ENCODE measurements around the gene DNAJC11. TPM values are rescaled to one million over a fixed set of nuclear protein-coding genes. Genes with fewer than 3 reads are reported as not detected.
A peak's percentile ranks its signal among the peaks of the same experiment; 100 is the strongest.
"Not testable (repeated sequence)": the region's sequence is repeated elsewhere in the genome, so short reads cannot be mapped to it uniquely, and the experiment has no call there.

The DNAJC11 gene
- total RNA-seq, 1 experiment from 2014 or later = 75.8 TPM

DNA sequence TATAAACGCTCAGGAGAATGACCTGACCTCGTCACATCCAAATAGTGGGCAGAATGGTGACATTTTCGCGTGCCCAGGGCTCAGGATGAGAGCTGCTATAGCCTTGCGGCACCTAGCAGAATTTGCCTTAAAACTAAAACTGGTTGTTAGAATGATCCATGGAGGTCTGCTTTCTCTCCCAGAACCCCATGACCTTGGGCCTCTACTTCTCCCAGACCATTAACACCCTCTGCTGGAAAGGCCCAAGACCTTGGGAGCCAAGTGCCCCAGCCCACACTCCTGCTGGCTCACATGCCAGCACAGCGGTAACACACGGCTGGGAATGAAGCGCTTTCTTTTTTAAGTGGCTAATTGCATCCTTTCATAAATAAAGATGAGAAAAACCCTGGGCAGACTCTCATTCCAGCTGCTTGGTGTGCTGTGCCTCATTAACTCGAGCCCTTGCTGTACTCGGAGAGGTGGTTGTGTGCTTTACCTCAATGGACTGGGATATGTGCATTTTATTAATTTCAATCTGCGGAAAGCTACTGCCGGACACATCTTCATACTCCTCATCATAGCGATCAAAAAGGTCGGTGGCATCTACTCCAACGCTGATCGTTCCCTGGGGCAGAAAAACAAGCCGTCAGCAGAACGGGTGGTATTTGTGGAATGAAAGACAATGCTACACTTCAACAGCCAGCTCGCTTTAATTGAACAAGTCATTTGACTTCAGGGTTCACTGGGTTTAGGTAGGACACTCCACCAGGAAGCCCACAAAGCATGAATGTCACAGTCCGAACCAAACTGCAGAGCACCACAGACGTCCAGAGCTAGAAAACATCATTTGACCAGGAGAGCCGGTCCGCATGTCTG is 48.0 kb downstream of the DNAJC11 start:
- Histone ChIP-seq H3K27me3 (ENCODE audit: control insufficient read depth, insufficient read depth, low read length) (no peaks in the 10 kb centered on the region), H3K36me3 (replicated peaks; ENCODE audit: control insufficient read depth, insufficient read depth, low read length) (peaks cover 23% of the 10 kb centered on the region), H3K4me3 (ENCODE audit: insufficient read depth, low read depth, low read length) (no peak overlapping the region)
- DNase-seq = no peak

DNA sequence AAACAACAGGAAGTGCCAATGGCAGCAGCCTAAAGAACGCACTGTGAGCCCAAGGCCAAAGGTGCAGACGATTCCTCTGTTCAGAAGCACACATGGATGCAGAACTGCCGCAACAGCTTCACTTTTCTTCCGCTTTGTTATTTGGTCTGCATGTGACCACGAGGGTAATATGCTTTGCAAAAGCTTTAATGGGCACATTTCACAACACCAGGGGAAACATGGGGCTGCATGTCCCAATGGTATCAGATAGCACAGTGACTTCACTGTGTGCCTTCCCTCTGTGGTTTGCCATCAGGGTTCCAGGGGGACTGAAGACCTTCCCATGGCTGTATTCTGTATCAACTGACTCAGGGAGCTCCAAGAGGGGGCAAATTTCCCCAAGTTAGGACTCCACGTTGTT is 48.6 kb downstream of the DNAJC11 start:
- no peaks in the 10 kb centered on the region for H3K27me3 ChIP-seq (ENCODE audit: control insufficient read depth, insufficient read depth, low read length)
- H3K36me3 ChIP-seq (replicated peaks; ENCODE audit: control insufficient read depth, insufficient read depth, low read length) = peaks cover 23% of the 10 kb centered on the region
- H3K4me3 ChIP-seq (ENCODE audit: insufficient read depth, low read depth, low read length) = no peak overlapping the region
- peak; percentile 15 for DNase-seq

- Histone ChIP-seq H3K27me3 (ENCODE audit: control insufficient read depth, insufficient read depth, low read length) (no peaks in the 10 kb centered on the region), H3K4me3 (ENCODE audit: insufficient read depth, low read depth, low read length) (no peak overlapping the region), H3K36me3 (replicated peaks; ENCODE audit: control insufficient read depth, insufficient read depth, low read length) (peaks cover 21% of the 10 kb centered on the region)
- DNase-seq = peak; percentile 48
Measured at GRCh38 chr1:6651909-6652308, 49.7 kb downstream of the DNAJC11 start.

GRCh38 chr1:6648556-6648955 is 53.1 kb downstream of the DNAJC11 start:
- H3K27me3 ChIP-seq (ENCODE audit: control insufficient read depth, insufficient read depth, low read length) = no peaks in the 10 kb centered on the region
- DNase-seq = peak; percentile 14
- peaks cover 37% of the 10 kb centered on the region for H3K36me3 ChIP-seq (replicated peaks; ENCODE audit: control insufficient read depth, insufficient read depth, low read length)
- no peak overlapping the region for H3K4me3 ChIP-seq (ENCODE audit: insufficient read depth, low read depth, low read length)

DNA sequence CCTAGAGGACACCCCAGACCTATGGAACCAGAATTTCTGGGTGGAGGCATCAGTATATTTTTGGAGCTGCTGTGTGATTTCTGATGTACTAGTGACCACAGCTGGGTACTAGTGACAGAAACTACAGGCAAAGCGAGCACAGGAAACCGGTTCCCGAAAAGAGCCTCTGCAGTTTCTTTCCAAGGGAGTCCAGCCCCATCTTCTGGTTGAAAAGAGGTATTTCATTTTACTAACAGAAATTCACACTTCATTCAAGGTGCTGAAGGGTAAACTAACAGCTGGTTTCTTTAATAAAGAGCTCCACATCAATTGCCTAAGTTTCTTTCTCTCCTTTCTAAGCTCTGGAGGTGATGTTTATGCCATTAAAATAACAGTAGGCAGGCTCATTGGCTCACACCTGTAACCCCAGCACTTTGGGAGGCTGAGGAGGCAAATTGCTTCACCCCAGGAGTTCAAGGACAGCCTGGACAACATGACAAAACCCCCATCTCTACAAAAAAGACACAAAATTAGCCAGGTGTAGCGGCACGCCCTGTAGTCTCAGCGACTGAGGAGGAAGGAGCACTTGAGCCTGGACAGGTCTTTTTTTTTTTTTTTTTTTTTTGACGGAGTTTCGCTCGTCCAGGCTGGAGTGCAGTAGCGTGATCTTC is 55.0 kb downstream of the DNAJC11 start:
- peak; percentile 83 for DNase-seq
- no peak overlapping the region for H3K4me3 ChIP-seq (ENCODE audit: insufficient read depth, low read depth, low read length)
- no peaks in the 10 kb centered on the region for H3K27me3 ChIP-seq (ENCODE audit: control insufficient read depth, insufficient read depth, low read length)
- H3K36me3 ChIP-seq (replicated peaks; ENCODE audit: control insufficient read depth, insufficient read depth, low read length) = peaks cover 40% of the 10 kb centered on the region

- Histone ChIP-seq H3K4me3 (ENCODE audit: insufficient read depth, low read depth, low read length) (no peak overlapping the region), H3K36me3 (replicated peaks; ENCODE audit: control insufficient read depth, insufficient read depth, low read length) (peaks cover 38% of the 10 kb centered on the region), H3K27me3 (ENCODE audit: control insufficient read depth, insufficient read depth, low read length) (no peaks in the 10 kb centered on the region)
- DNase-seq = no peak
Measured at GRCh38 chr1:6645018-6645417, 56.6 kb downstream of the DNAJC11 start.

- DNase-seq; H3K27me3 ChIP-seq (ENCODE audit: control insufficient read depth, insufficient read depth, low read length); H3K4me3 ChIP-seq (ENCODE audit: insufficient read depth, low read depth, low read length): not testable (repeated sequence)
- H3K36me3 ChIP-seq (replicated peaks; ENCODE audit: control insufficient read depth, insufficient read depth, low read length) = peaks cover 63% of the 10 kb centered on the region
Measured at GRCh38 chr1:6640867-6641266, 60.7 kb downstream of the DNAJC11 start.

DNA sequence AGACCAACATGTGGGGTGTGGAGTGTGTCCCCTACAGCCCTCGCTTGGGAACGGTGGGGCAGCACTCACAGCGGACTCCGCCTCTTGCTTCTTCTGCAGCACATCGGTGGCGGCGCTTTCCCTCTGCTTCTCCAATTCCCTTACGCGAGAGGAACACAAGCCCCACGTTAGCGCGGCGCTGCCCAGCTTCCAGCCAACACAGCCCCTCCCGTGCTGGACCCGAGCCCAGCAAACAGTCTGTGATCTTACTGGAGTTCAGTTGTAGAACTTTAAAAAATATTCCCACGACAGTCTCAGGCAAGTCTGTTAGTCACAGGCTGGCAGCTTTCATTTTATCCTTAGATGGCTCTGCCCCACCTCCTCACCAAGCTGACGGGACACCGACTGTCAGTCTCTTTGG is 63.4 kb downstream of the DNAJC11 start:
- H3K4me3 ChIP-seq (ENCODE audit: insufficient read depth, low read depth, low read length) = no peak overlapping the region
- no peaks in the 10 kb centered on the region for H3K27me3 ChIP-seq (ENCODE audit: control insufficient read depth, insufficient read depth, low read length)
- H3K36me3 ChIP-seq (replicated peaks; ENCODE audit: control insufficient read depth, insufficient read depth, low read length) = peaks cover 50% of the 10 kb centered on the region
- no peak for DNase-seq

GRCh38 chr1:6637770-6638169 is 63.8 kb downstream of the DNAJC11 start:
- H3K36me3 ChIP-seq (replicated peaks; ENCODE audit: control insufficient read depth, insufficient read depth, low read length) = peaks cover 49% of the 10 kb centered on the region
- H3K27me3 ChIP-seq (ENCODE audit: control insufficient read depth, insufficient read depth, low read length) = no peaks in the 10 kb centered on the region
- H3K4me3 ChIP-seq (ENCODE audit: insufficient read depth, low read depth, low read length) = no peak overlapping the region
- no peak for DNase-seq

- DNase-seq; H3K4me3 ChIP-seq (ENCODE audit: insufficient read depth, low read depth, low read length); H3K27me3 ChIP-seq (ENCODE audit: control insufficient read depth, insufficient read depth, low read length): not testable (repeated sequence)
- H3K36me3 ChIP-seq (replicated peaks; ENCODE audit: control insufficient read depth, insufficient read depth, low read length) = peaks cover 44% of the 10 kb centered on the region
Measured at GRCh38 chr1:6636778-6637177, 64.8 kb downstream of the DNAJC11 start.

DNA sequence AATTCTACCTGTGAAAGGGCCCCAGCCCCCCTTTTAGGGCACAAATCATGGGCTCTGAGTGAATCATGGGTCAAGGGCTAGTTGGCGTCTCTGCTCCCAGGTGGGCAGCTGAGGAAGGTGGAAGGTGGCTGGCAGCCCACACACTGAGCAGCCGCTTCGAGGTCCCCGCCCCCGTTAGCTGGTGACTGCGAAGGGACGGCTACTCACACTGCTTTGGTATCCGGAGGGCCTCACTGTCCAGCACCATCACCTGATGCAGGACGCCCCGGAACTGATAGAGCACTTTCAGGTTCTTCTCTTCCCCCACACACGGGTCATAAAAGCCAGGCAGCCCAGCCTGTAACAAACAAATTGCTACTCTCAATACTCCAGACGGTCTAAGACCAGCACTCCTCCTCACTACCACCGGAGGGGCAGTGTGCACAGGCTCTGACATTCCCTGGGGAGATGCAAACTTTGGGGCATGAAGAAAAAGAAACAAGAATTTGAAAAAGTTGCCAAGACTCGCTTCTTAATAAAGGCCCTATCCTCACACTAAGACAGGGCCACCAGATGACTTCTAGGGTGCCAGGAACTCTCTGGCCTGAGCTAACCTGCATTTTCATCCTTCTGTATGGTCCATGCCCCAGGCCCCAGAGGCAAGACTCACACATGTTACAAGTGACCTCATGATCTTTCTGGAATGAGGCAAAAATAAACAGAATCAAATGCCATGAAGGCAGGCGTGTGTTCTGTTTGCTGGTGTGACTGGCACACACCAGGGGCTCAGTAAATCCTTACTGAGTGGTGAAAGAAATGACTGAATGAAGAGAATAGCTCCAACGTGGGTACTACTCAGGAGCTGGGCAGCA is 65.5 kb downstream of the DNAJC11 start:
- no peak overlapping the region for H3K4me3 ChIP-seq (ENCODE audit: insufficient read depth, low read depth, low read length)
- no peaks in the 10 kb centered on the region for H3K27me3 ChIP-seq (ENCODE audit: control insufficient read depth, insufficient read depth, low read length)
- no peak for DNase-seq
- H3K36me3 ChIP-seq (replicated peaks; ENCODE audit: control insufficient read depth, insufficient read depth, low read length) = peaks cover 41% of the 10 kb centered on the region

DNA sequence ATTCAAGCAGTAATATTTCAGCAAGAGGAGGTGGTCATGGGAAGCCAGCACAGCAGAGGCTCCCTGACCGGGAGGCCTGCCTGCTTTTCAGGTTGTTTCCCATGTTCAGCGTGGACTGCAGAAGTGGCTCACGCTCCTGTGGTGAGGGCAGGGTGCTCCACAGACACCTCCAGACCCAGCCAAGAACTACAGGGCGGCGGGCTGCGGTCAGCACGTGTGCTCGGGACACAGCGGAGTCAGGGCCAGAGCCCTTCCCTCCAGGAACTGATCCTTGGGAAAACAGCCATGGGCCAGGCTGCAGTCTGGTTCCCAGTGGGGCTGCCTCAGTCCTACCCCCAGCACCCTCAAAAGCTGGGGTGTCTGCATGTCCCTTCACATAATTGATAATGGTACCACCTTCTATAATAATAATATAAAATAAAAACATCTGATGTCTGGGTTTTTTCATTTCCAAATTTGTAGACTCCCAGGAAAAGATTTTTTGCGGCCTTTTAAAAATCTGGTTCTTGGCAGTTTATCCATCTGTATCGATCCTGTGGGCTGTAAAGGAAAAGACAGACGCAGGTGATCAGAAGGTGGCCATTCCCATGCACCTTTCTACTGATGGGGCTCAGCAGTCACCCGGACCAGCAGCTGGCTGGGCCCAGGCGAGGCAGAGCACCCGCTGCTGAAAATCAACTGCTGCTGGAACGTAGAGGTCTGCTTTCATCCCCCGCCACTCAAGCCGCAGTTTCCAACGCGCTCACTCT is 66.3 kb downstream of the DNAJC11 start:
- DNase-seq = no peak
- Histone ChIP-seq H3K27me3 (ENCODE audit: control insufficient read depth, insufficient read depth, low read length) (no peaks in the 10 kb centered on the region), H3K36me3 (replicated peaks; ENCODE audit: control insufficient read depth, insufficient read depth, low read length) (peaks cover 39% of the 10 kb centered on the region), H3K4me3 (ENCODE audit: insufficient read depth, low read depth, low read length) (no peak overlapping the region)

DNA sequence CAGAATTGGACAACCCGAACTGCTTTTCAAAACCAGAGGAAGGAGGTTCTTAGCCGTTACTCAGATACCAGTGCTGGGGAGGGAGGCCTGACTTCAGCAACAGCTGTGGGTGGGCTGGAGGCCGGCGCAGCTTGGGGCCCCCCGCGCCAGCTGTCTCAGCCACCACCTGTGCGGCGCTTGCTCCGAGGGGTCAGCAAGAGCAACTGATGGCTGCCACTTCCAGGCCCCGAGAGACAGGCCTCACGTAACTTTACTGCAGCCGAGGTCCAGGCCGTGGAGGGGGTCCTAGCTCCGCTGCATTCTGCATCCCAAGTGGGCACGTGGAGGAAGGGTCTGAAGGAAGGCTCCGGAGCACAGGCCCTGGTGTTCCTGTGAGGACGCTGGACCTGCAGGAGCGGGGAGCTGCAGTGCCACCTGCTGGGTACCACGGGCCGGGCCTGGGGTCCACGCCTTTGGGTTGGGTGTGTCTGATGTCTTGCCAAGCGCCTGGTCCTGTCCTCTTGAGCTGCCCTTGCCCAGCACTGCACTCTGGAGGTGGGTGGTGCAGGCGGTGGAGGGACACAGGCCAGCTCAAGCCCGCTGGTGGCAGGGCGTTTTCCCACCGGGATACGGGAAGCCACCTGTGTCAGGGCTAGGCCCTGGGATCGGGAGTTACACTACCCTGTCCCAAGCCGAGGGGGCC is 67.1 kb downstream of the DNAJC11 start:
- H3K27me3 ChIP-seq (ENCODE audit: control insufficient read depth, insufficient read depth, low read length) = no peaks in the 10 kb centered on the region
- peaks cover 32% of the 10 kb centered on the region for H3K36me3 ChIP-seq (replicated peaks; ENCODE audit: control insufficient read depth, insufficient read depth, low read length)
- no peak overlapping the region for H3K4me3 ChIP-seq (ENCODE audit: insufficient read depth, low read depth, low read length)
- peak; percentile 91 for DNase-seq

Measured in H7 (cell line).